ENCODE results near the gene SUSD1. TPM values are rescaled to one million over a fixed set of nuclear protein-coding genes. Genes with fewer than 3 reads are reported as not detected.

Gene SUSD1
- total and polyA plus RNA-seq, 9 of the 15 experiments (the other 6 are each of a cell fraction or from before 2014, with no cell fraction given) = 10.9 to 44.4 (median 36.1) TPM

DNA sequence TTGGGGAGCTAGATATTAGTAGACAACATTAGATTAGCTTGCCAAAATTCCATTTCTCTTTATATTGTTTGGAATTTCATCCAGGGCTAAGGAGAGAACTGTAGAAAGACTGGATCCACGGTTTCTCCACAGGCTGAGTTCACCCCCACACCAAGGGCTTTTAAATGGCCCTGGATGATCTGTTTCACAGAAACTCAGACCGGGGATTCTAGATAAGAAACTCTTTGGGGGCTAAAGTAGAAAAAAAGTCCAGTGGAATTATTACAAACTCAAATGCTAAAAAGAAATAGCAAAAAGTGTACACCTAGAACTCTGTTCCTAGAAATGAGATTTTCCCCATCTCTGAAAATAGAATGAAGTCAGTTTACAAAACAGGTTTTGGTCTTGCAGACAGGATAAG is 80.9 kb downstream of the SUSD1 start:
- peak overlapping the region in 1 of 2 experiments; percentile 40; a peak in 2 of 4 replicates for H3K9ac ChIP-seq (ENCODE audit: insufficient read depth in 1 of 2, low read depth in 2 of 2, low read length in 2 of 2)
- TF ChIP-seq STAT5A (IDR thresholded peaks at IDR 0.05; ENCODE audit: borderline replicate concordance, low read length) (peak; percentile 25; the same call in 1 of the 2 replicates), ZNF384 (IDR thresholded peaks at IDR 0.05; ENCODE audit: low read depth, low read length) (no peak), ARID1B (IDR thresholded peaks at IDR 0.05) (peak; percentile 33), TAL1 (IDR thresholded peaks at IDR 0.05) (peak; percentile 7; the same call in 1 of the 2 replicates), SMARCA4 (IDR thresholded peaks at IDR 0.05) (peak; percentile 11; the same call in 1 of the 2 replicates), ZNF695 (CRISPR knock-in tag; IDR thresholded peaks at IDR 0.05) (no peak), EP300 (IDR thresholded peaks at IDR 0.05; ENCODE audit: low read length) (peak; percentile 45; the same call in 1 of the 2 replicates), ZNF408 (CRISPR knock-in tag; IDR thresholded peaks at IDR 0.05; ENCODE audit: low read depth) (no peak), CBFA2T3 (IDR thresholded peaks at IDR 0.05) (peak; percentile 52; the same call in 1 of the 2 replicates)
- TF ChIP-seq, protein P1, sequence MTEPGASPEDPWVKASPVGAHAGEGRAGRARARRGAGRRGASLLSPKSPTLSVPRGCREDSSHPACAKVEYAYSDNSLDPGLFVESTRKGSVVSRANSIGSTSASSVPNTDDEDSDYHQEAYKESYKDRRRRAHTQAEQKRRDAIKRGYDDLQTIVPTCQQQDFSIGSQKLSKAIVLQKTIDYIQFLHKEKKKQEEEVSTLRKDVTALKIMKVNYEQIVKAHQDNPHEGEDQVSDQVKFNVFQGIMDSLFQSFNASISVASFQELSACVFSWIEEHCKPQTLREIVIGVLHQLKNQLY (CRISPR knock-in tag; conservative IDR thresholded peaks at IDR 0.05) = no peak
- no peak overlapping the region for H2AFZ ChIP-seq (ENCODE audit: low read depth, low read length)
- H4K20me1 ChIP-seq (replicated peaks; ENCODE audit: control insufficient read depth, insufficient read depth, low read length) = no peaks in the 10 kb centered on the region
- CTCF ChIA-PET (ENCODE audit: low intra/inter-chr PET ratio) = no interaction called here
- peak overlapping the region; percentile 77; the same call in 2 of the 3 replicates for H3K27ac ChIP-seq (ENCODE audit: extremely low read depth, low read depth, low read length)
- no peak for FAIRE-seq
- intact Hi-C loops (cut with micrococcal nuclease) (loop anchor here (2.0 to 10.0 kb wide), 4 partner anchors 131 to 701 kb away; partner anchors contain the start of gene PTBP3), in situ Hi-C loops (cut with MboI) (loop anchor here (25.0 kb wide), 1 partner anchor 718 kb away; no protein-coding TSS in a partner anchor)
- H3K79me2 ChIP-seq (ENCODE audit: control insufficient read depth, insufficient read depth, low read length) = peaks cover 22% of the 10 kb centered on the region
- H3K4me2 ChIP-seq (ENCODE audit: insufficient read depth, low read length) = peak overlapping the region; percentile 53
- peaks cover 82% of the 10 kb centered on the region for H3K36me3 ChIP-seq (ENCODE audit: control insufficient read depth, insufficient read depth, low read length)
- no peak overlapping the region for H3K4me3 ChIP-seq
- WGBS (ENCODE audit: insufficient coverage, low coverage, missing lambda C conversion rate) = 0% methylated on average over 2 of the region's 2 CpGs
- H3K9me3 ChIP-seq (replicated peaks; ENCODE audit: control insufficient read depth, insufficient read depth, low read depth, low read length) = no peaks in the 10 kb centered on the region
- ATAC-seq = peak; percentile 36; the same call in 2 of the 3 replicates
- no TSS peak for BruUV-seq (replicated peaks)
- POLR2A ChIA-PET = interaction anchor here (0.9 to 1.6 kb wide), 5 partner anchors 10 to 689 kb away, joined by 3 to 7 read pairs (median 4); partner anchors contain the start of genes HSDL2 and PTBP3
- peaks cover 8 to 35% of the 10 kb centered on the region in 2 experiments; a peak in 4 of 5 replicates for H3K4me1 ChIP-seq (replicated peaks in 1 of 2; ENCODE audit: control insufficient read depth in 2 of 2, insufficient read depth in 2 of 2, low read length in 2 of 2)
- no peaks in the 10 kb centered on the region for H3K27me3 ChIP-seq (ENCODE audit: control insufficient read depth in 2 of 2, insufficient read depth in 2 of 2, low read length in 2 of 2)
- no peaks in the 10 kb centered on the region for H3K9me1 ChIP-seq (ENCODE audit: control insufficient read depth, insufficient read depth, low read length)
- DNase-seq (ENCODE audit: extremely low read depth in 1 of 4, low spot score in 3 of 4) = peak in 3 of 4 experiments; percentile 37 to 60 (median 56)

Measured in K562 (cell line).